GM19025 (cell line): ENCODE measurements around the gene ANKRD55.
"Not testable (repeated sequence)": the region's sequence is repeated elsewhere in the genome, so short reads cannot be mapped to it uniquely, and the experiment has no call there.

Source experiments
- ATAC-seq: cut with Tn5 transposase; IDR thresholded peaks from one replicate; pipeline ENCODE4 v1.9.1; 2021; ENCODE audit warnings: mild to moderate bottlenecking, low read depth, moderate library complexity; ENCODE audit not compliant: unreplicated experiment

Gene ANKRD55

GRCh38 chr5:56147659-56148230 is 85.4 kb downstream of the ANKRD55 start:
- no peak for ATAC-seq

- no peak for ATAC-seq
Measured at GRCh38 chr5:56147106-56147505, 86.0 kb downstream of the ANKRD55 start.

- ATAC-seq, result no peak
Measured at GRCh38 chr5:56146674-56147073, 86.5 kb downstream of the ANKRD55 start.

GRCh38 chr5:56145511-56145910 is 87.6 kb downstream of the ANKRD55 start:
- no peak for ATAC-seq

- no peak for ATAC-seq
Measured at GRCh38 chr5:56145106-56145505, 88.0 kb downstream of the ANKRD55 start.

GRCh38 chr5:56144211-56144610 is 88.9 kb downstream of the ANKRD55 start:
- ATAC-seq, result no peak

GRCh38 chr5:56143373-56143714 is 89.8 kb downstream of the ANKRD55 start:
- no peak for ATAC-seq

- ATAC-seq, result peak; percentile 90
Measured at GRCh38 chr5:56142614-56143372, 90.3 kb downstream of the ANKRD55 start.

- ATAC-seq, result no peak
Measured at GRCh38 chr5:56142233-56142613, 90.9 kb downstream of the ANKRD55 start.

- ATAC-seq, result no peak
Measured at GRCh38 chr5:56140073-56140472, 93.1 kb downstream of the ANKRD55 start.

- ATAC-seq, result no peak
Measured at GRCh38 chr5:56130664-56131063, 102.5 kb downstream of the ANKRD55 start.

- ATAC-seq, result no peak
Measured at GRCh38 chr5:56129288-56129687, 103.8 kb downstream of the ANKRD55 start.

- no peak for ATAC-seq
Measured at GRCh38 chr5:56128113-56128512, 105.0 kb downstream of the ANKRD55 start.

GRCh38 chr5:56126487-56127179 is 106.5 kb downstream of the ANKRD55 start:
- ATAC-seq, result no peak

- ATAC-seq, result no peak
Measured at GRCh38 chr5:56123531-56124243, 109.4 kb downstream of the ANKRD55 start.

GRCh38 chr5:56122360-56122985 is 110.7 kb downstream of the ANKRD55 start:
- ATAC-seq, result not testable (repeated sequence)

- no peak for ATAC-seq
Measured at GRCh38 chr5:56119050-56119449, 114.1 kb downstream of the ANKRD55 start.

- no peak for ATAC-seq
Measured at GRCh38 chr5:56116599-56117141, 116.5 kb downstream of the ANKRD55 start.

GRCh38 chr5:56115589-56115988 is 117.5 kb downstream of the ANKRD55 start:
- no peak for ATAC-seq

- no peak for ATAC-seq
Measured at GRCh38 chr5:56112526-56113121, 120.5 kb downstream of the ANKRD55 start.
